Neural crest cell (in vitro differentiated cells): ENCODE data around the gene LRCH3. TPM values are rescaled to one million over a fixed set of nuclear protein-coding genes. Genes with fewer than 3 reads are reported as not detected.

Source experiments
- DNase-seq: peaks from one replicate; pipeline ENCODE4 v3.0.0; 2021; ENCODE audit warnings: low read depth, mixed read lengths, low spot score
- H3K27ac Mint-ChIP-seq: one replicate; pipeline ENCODE4 v1.8.0; 2021; ENCODE audit warnings: mild to moderate bottlenecking, mixed read lengths; ENCODE audit not compliant: unreplicated experiment
- H3K27me3 Mint-ChIP-seq: 2 replicates; pipeline ENCODE4 v1.8.0; 2021; ENCODE audit warnings: low read depth, mild to moderate bottlenecking, mixed read lengths
- H3K36me3 Mint-ChIP-seq: 2 replicates; pipeline ENCODE4 v1.8.0; 2021; ENCODE audit warnings: low read depth, mild to moderate bottlenecking, mixed read lengths
- H3K4me1 Mint-ChIP-seq: 2 replicates; pipeline ENCODE4 v1.8.0; 2021; ENCODE audit warnings: mixed read lengths
- H3K4me3 Mint-ChIP-seq: one replicate; pipeline ENCODE4 v1.8.0; 2021; ENCODE audit warnings: mild to moderate bottlenecking, mixed read lengths
- H3K9me3 Mint-ChIP-seq: 2 replicates; pipeline ENCODE4 v1.8.0; 2021; ENCODE audit warnings: mixed read lengths
- total RNA-seq: library from RNA; stranded (reverse); gene quantifications from 2 replicates; pipeline ENCODE4 v1.2.1, GENCODE V29; 2021
- TF ChIP-seq, protein P1 (sequence below): fragments of 200-600 bp; sonication (generic); conservative IDR thresholded peaks from 2 replicates; pipeline ENCODE4 v1.5.0; 2021; ENCODE audit warnings: antibody characterized with exemption, mild to moderate bottlenecking

The LRCH3 gene
- total RNA-seq, 1 donor from 2014 or later, result 69.0 TPM

DNA sequence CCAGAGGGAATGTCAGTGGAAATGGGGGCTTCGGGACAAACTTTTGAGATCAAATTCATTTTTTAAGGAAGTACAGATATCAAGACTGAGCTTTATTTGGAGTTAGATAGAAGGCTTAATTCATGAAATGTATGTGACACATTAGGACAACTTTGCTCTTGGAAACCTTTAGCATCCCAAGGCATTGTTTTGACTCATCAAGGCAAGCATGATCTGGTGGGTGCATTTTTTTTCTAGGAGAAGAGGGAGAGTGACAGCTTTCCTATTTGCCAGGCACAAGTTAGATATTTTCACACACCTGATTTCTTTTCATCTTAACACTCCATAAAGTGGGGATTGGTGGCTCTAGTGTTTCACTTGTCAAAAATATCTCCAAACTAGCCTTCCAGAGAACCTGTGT lies 97.5 kb downstream of the LRCH3 start:
- no peak overlapping the region for H3K27ac Mint-ChIP-seq
- no peak overlapping the region for H3K4me3 Mint-ChIP-seq
- H3K4me1 Mint-ChIP-seq, result peaks cover 16% of the 10 kb centered on the region
- DNase-seq, result no peak
- no peaks in the 10 kb centered on the region for H3K27me3 Mint-ChIP-seq
- peaks cover 5% of the 10 kb centered on the region for H3K36me3 Mint-ChIP-seq
- H3K9me3 Mint-ChIP-seq, result no peaks in the 10 kb centered on the region
- TF ChIP-seq, protein P1, sequence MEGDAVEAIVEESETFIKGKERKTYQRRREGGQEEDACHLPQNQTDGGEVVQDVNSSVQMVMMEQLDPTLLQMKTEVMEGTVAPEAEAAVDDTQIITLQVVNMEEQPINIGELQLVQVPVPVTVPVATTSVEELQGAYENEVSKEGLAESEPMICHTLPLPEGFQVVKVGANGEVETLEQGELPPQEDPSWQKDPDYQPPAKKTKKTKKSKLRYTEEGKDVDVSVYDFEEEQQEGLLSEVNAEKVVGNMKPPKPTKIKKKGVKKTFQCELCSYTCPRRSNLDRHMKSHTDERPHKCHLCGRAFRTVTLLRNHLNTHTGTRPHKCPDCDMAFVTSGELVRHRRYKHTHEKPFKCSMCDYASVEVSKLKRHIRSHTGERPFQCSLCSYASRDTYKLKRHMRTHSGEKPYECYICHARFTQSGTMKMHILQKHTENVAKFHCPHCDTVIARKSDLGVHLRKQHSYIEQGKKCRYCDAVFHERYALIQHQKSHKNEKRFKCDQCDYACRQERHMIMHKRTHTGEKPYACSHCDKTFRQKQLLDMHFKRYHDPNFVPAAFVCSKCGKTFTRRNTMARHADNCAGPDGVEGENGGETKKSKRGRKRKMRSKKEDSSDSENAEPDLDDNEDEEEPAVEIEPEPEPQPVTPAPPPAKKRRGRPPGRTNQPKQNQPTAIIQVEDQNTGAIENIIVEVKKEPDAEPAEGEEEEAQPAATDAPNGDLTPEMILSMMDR, result no peak

DNA sequence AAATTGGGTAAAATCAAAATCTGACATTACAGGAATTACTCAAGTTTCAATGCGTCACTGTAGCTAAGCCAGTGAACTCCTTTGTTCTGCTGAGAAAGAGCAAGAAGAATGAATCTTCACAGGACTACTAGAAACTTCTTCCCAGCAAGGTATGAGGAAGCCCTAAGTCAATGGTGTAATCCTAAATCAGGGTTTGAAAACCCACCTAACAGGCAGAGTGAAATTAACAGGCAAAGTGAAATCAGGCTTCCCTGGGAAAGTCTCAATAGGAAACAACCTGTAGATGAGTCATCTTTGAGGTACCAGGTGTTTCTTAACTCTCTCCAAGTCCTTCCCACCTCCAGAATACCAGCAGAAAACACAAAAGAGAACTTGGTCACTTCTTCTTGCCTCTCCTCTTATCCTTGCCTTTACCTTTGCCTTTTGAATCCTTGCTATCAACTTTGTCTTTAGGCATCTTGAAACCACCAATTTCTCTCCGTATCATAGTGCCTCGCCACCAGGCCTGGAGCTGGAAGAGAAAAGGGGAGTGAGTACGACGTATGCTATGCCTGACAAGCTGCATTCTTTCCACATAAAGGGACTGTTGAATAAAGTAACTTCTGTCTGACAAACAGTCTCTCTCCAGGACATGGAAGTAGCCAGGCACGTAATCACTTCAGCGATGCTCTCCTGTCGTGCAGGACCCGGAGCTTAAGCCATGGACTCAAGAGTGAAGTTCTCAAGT lies 98.3 kb downstream of the LRCH3 start:
- TF ChIP-seq, protein P1, result no peak
- DNase-seq, result no peak
- no peak overlapping the region for H3K4me3 Mint-ChIP-seq
- H3K27me3 Mint-ChIP-seq, result no peaks in the 10 kb centered on the region
- no peak overlapping the region for H3K27ac Mint-ChIP-seq
- peaks cover 5% of the 10 kb centered on the region for H3K36me3 Mint-ChIP-seq
- H3K9me3 Mint-ChIP-seq, result no peaks in the 10 kb centered on the region
- H3K4me1 Mint-ChIP-seq, result peaks cover 13% of the 10 kb centered on the region

DNA sequence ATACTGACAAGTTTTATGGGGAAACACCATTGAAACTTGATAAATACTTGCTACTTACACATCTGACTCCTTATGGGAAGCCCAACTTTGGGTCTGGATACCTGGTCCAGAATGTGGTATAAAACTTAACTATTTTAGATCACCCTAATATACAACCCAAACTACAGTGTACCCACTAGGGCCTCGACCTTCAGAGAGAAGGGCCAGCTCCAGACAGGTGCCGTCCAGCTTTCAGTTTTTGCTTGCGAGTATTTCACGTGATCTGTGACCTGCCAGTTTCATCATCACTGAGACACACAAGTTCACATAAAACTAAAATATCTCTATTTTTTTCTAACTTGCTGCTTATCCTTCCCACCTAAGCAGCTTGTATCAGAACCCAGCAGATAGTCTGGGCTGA lies 99.6 kb downstream of the LRCH3 start:
- H3K27ac Mint-ChIP-seq, result no peak overlapping the region
- no peaks in the 10 kb centered on the region for H3K9me3 Mint-ChIP-seq
- no peaks in the 10 kb centered on the region for H3K36me3 Mint-ChIP-seq
- H3K4me1 Mint-ChIP-seq, result peaks cover 13% of the 10 kb centered on the region
- H3K4me3 Mint-ChIP-seq, result no peak overlapping the region
- DNase-seq, result no peak
- TF ChIP-seq, protein P1, result no peak
- no peaks in the 10 kb centered on the region for H3K27me3 Mint-ChIP-seq

DNA sequence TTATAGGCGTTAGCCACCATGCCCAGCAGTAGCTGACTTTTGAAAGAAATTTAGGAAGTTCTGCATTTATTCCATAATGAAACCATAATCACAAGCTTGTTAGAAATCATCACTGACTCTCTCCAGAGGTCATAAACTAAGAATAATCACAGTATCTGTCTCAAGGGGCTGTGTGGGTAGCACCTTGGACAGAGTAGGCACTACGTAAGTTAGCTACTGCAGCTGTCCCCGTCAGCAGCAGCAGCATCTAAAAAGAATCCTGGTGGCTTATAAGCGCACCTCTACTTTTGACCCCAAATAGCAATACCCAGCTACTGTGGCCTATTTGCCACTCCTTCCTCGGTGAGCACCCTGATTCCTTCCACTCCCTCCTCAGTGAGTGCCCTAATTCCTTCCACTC lies 101.1 kb downstream of the LRCH3 start:
- Mint-ChIP-seq H3K9me3 (no peaks in the 10 kb centered on the region), H3K4me1 (peaks cover 13% of the 10 kb centered on the region), H3K4me3 (no peak overlapping the region), H3K27ac (peak overlapping the region; percentile 2), H3K36me3 (no peaks in the 10 kb centered on the region), H3K27me3 (no peaks in the 10 kb centered on the region)
- TF ChIP-seq, protein P1, result no peak
- DNase-seq, result no peak

DNA sequence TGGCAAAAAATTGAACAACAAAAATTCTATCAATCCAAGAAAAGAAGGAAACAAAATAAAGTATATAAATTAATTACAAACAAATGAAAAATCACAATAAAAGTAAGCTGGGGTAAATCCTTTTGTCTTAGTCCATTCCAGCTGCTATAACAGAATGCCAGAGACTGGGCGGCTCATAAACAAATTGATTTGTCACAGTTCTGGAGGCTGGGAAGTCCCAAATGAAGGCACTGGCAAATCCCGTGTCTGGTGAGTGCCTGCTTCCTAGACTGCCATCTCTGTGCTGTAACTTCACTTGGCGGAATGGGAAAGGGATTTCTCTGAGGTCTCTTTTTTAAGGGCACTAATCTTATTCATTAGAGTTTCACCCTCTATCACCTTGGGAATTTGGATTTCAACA lies 105.4 kb downstream of the LRCH3 start:
- Mint-ChIP-seq H3K9me3 (no peaks in the 10 kb centered on the region), H3K36me3 (no peaks in the 10 kb centered on the region), H3K4me3 (no peak overlapping the region), H3K4me1 (no peaks in the 10 kb centered on the region), H3K27me3 (no peaks in the 10 kb centered on the region), H3K27ac (no peak overlapping the region)
- no peak for DNase-seq
- TF ChIP-seq, protein P1, result no peak
